ENCODE measurements around the gene ARL6IP1.

Gene ARL6IP1

GRCh38 chr16:18801145-18801972 is at the start of gene ARL6IP1:
TSS of gene ARL6IP1 (minus strand) at chr16:18801549. CDS start at chr16:18801466, 83 bp downstream.
- DNase-seq (ENCODE audit: low read depth), result peak; percentile 100

DNA sequence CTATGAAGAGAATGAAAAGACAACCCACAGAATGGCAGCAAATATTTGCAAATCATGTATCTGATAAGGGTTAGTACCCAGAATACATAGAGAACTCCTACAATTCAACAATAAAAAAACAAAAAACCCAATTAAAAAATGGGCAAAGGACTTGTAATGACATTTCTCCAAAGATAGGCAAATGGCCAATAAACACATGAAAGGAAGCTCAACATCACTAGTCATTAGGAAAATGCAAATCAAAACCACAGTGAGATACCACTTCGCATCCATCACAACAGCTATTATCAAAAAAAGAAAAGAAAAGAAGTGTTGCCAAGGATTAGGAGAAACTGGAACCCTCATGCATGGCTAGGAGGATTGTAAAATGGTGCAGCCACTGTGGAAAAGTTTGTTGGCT is 45.1 kb upstream of the ARL6IP1 start:
- no peak for DNase-seq (ENCODE audit: low read depth)

DNA sequence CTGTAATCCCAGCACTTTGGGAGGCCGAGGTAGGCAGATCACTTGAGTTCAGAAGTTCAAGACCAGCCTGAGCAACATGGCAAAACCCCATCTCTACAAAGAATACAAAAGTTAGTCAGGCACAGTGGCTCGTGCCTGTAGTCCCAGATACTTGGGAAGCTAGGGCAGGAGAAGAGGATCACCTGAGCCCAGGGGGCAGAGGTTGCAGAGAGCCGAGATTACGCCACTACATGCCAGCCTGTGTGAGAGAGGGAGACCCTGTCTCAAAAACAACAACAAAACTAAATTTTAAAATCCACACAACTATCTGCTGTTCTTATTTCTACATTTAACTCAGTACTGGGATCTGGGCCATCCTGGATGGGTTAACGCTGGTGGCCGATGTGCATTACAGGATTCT is 41.2 kb upstream of the ARL6IP1 start:
- DNase-seq (ENCODE audit: low read depth), result no peak

- no peak for DNase-seq (ENCODE audit: low read depth)
Observed at GRCh38 chr16:18841833-18842525, 40.6 kb upstream of the ARL6IP1 start.

GRCh38 chr16:18839555-18839954 is 38.2 kb upstream of the ARL6IP1 start:
- no peak for DNase-seq (ENCODE audit: low read depth)

- no peak for DNase-seq (ENCODE audit: low read depth)
Observed at GRCh38 chr16:18836702-18837101, 35.4 kb upstream of the ARL6IP1 start.

DNA sequence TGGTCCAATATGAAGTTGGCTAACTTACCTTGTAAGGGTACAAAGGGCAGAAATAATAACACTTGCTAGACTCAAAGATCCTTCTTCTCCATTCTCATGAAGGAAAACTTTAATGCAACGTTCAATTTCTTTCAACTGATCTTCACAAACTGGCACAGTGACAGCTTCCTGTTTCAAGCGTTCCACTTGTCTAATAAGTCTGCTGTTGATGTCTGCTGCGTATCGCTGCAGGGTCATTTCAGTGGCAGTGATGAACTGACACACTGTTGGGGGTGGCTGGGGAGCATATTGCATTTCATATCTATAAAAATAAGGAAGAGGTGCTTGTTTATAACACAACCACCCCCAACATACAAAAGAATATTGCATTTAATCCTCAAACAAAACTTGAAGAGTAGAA is 33.5 kb upstream of the ARL6IP1 start:
- no peak for DNase-seq (ENCODE audit: low read depth)

- no peak for DNase-seq (ENCODE audit: low read depth)
Observed at GRCh38 chr16:18833707-18834505, 32.6 kb upstream of the ARL6IP1 start.

- DNase-seq (ENCODE audit: low read depth), result no peak
Observed at GRCh38 chr16:18832613-18833012, 31.3 kb upstream of the ARL6IP1 start.

- no peak for DNase-seq (ENCODE audit: low read depth)
Observed at GRCh38 chr16:18832006-18832405, 30.7 kb upstream of the ARL6IP1 start.

- no peak for DNase-seq (ENCODE audit: low read depth)
Observed at GRCh38 chr16:18829251-18829650, 27.9 kb upstream of the ARL6IP1 start.

- DNase-seq (ENCODE audit: low read depth), result no peak
Observed at GRCh38 chr16:18827890-18828289, 26.5 kb upstream of the ARL6IP1 start.

DNA sequence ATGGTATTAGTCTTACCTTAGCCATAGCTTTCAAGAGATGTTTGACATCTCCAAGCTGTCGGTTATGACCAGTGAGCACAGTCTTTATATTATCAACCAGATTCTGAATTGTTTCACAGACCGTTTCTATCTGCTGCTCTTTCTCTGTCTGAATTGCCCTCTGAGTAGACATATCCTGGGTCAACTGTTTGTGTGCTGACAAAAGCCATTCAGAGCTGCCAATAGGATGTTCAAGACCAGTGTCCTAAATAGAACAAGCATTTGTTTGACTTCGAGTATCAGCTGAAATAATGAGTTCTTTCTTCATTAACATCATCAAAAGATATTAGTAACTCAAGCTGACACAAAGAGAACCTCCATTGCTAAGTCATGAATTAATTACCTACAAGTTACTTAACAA is 14.9 kb upstream of the ARL6IP1 start:
- DNase-seq (ENCODE audit: low read depth), result no peak

DNA sequence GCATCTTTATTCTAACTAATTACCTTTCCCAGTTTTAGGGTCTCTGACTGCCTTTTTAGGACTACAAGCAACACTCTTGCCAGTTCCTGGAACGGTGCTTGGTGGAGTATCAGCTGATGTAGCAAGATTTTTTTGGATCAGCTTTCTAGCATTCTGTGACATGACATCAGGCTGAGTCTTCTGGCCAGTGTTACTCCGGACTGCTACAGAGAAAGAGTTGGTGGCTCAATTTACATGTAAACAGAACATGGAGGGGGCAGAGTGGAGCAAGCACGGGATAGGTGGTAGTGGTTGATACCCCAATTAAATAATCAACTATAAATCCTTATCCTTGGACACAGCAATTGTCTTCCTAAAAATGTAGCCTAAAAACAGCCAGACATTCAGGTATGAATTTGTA is 10.6 kb upstream of the ARL6IP1 start:
- DNase-seq (ENCODE audit: low read depth), result no peak

DNA sequence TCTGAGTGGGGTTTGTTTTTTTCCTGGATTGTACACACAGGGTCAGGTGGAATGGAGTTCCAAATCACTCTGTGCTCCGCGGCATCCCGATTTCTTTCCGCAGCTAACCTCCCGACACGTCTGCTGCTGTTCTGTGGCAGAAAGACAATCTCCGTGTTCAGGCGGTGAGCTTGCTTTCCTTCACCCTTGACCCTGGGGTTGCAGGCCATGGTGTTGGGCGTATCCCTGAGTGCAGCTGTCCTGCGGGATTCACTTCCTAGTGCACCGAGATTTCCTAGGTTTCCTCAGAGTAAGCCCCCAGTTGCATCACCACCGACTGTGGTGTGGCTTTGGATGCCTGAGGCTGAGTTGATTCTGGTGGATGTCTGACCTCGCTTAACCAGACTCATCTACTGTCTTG is 7.8 kb upstream of the ARL6IP1 start:
- DNase-seq (ENCODE audit: low read depth), result no peak

- DNase-seq (ENCODE audit: low read depth), result no peak
Observed at GRCh38 chr16:18805257-18805773, 4.0 kb upstream of the ARL6IP1 start.

GRCh38 chr16:18804540-18804939 is 3.2 kb upstream of the ARL6IP1 start:
- no peak for DNase-seq (ENCODE audit: low read depth)

GRCh38 chr16:18803569-18804462 is 2.5 kb upstream of the ARL6IP1 start:
- DNase-seq (ENCODE audit: low read depth), result peak; percentile 79

- no peak for DNase-seq (ENCODE audit: low read depth)
Observed at GRCh38 chr16:18802767-18803343, 1.5 kb upstream of the ARL6IP1 start.

DNA sequence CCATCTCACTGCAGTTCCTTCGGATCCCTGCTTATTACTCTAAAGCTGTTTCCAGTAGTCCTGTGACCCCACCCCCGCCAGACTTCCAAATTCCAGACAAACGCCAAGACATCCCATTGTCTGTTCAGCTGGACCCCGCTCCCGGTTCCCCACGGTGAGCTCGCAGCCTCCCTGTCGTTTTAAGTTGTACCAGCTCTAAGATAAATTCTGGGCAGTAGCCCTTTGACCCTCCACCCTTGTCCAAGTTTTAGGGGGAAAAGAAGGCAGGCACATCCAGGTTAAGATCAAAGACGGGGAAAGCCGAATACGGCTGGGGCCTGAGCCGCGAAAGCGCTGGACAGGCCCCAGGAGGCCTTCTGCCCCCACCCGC is 589 bp downstream of the ARL6IP1 start:
- peak; percentile 38 for DNase-seq (ENCODE audit: low read depth)

GRCh38 chr16:18800293-18800692 is 1.1 kb downstream of the ARL6IP1 start:
- no peak for DNase-seq (ENCODE audit: low read depth)
